Pons (tissue), 1 donor: ENCODE measurements around the gene KCNE2.
A peak's percentile ranks its signal among the peaks of the same experiment; 100 is the strongest.

ENCODE experiments used
- DNase-seq: peaks from one replicate; pipeline ENCODE4 v3.0.0-alpha.2; 2016; ENCODE audit warnings: low spot score

Gene KCNE2, protein sequence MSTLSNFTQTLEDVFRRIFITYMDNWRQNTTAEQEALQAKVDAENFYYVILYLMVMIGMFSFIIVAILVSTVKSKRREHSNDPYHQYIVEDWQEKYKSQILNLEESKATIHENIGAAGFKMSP

DNA sequence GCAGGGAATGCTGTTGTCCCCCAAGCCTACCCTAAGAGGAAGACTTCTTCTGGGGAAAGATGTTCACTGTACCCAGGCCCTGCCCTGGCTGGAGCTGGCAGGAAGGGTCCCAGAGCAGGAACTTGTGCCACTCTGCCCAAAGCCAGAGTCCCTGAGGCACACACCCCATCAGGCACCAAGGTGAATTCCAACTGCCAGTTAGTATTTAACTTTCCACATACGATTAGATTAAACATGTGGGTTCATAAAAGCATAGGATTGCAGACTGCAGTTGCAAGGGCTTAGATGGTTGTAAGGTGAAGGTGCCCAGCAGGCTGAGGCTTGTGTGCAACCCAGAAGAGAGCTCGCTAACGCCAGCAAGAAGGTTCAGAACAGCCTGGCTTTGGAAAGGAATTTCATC lies at the start of gene KCNE2:
Gene KCNE2, plus strand, starts transcription at position 274 of the 400 bp plus-strand sequence. CDS start 6,473 bp downstream, outside the sequence.
- no peak for DNase-seq

DNA sequence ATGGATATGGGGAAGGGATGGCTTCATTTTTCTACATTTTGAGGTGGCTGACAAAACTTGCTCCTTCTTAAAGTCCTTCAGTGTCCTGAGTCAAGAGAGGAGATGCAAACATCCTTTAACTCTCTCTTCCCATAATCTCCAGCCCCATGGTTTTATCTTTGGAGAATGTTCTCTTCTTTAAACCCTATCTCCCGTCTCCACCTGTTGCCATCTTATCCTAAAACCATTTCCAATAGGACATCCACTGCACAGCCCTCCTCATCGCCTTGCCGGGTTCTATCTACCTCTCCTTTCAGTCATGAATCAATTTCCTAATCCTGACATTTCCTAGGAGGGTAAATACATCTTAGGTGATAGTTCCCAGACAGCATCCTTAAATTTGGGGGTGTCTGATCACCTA lies 44.2 kb upstream of the KCNE2 start:
- no peak for DNase-seq

DNA sequence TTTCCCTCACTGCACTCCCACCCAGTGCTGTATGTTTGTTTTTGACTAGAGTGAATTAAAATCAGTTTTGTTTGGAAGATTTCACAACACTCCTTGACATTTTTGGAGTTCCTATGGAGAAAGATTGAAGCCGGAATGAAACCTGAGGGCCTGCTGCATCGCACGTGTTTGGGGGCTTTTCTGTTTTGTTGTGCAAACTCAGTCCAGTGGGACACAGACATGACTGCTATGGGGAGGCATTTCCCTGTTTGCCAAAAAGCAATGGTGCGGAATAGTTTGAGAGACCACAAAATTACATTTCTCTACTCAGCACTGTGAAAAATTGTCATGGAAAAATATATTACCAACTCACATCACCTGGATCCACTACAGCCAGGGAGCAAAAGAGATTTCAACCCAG lies 43.8 kb upstream of the KCNE2 start:
- DNase-seq: no peak

DNA sequence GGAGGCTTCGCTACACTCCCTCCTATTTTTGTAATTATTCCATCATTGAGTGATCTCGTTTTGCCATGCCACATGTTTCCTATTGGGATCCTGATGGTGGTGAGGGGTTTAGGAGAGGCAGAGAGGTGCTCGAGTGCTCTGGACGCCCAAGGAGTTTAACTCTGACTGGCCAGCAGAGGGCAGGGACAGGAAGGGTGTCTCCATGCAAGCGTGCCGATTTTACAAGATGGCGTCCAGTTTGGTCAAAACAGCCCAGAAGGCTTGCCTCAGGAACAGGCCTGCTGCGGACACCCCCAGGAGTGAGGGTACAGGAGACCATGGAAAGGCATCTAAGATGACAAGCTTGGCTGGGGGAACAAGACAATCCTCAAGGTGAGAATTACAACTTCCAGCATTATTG lies 33.8 kb upstream of the KCNE2 start:
- DNase-seq: no peak

DNA sequence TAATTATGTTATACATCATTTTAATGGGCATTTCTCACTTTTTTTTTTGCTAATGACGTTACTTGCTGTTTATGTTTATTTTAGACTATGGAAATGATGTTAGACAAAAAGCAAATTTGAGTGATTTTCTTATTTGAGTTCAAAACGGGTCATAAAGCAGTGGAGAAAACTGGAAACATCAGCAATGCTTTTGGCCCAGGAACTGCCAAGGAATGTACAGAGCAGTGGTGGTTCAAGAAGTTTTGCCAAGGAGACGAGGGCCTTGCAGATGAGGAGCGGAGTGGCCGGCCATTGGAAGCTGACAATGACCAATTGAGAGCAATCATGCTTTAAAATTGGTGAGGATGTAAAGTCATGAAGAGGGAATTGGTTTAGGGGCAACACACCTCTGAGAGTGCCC lies 32.1 kb upstream of the KCNE2 start:
- no peak for DNase-seq

DNA sequence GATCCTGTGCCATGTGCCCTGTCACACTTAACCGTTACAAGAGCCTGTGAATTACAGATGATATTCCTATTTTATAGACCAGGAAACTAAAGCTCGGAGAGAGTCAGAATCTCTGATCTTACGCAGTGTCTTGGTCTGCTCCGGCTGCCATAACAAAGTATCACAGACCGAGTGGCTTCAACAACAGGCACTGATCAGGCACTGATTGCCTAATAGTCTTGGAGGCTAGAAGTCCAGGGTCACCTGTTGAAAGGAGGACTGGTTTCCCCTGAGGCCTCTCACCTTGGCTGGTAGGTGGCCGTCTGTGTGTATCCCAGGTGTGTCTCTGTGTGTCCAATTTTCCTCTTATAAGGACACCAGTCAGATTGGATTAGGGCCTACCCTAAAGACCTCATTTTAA lies 31.5 kb upstream of the KCNE2 start:
- DNase-seq: no peak

DNA sequence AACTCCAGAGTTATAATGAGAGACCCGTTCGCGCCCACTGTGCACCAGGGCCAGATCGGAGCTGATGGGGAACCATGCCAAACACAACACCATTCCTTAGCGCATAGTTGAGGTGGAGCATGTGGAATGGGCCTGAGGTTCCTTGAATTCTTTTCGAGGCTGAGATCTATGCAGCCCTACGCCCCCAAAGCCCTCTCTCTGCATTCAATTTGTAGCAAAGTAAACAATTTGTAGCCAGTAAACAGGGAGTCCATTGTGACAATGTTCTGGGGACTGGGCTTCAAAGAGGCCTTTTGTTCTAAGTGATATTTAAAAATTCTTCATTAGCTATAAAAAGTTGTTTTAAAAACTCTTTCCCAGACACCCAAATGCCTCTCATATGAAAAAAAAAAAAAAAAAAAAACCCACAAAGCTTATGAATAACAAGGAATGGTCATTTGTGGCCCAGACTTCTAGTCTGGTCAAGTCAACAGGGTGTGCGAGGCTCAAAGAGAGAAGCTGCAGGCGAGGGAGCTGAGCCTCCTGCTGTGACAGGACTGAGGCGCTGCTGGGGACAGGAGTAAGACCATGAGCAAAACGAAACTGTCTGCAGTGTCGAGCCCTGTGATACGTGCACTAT lies 30.6 kb upstream of the KCNE2 start:
- DNase-seq: peak; percentile 52

DNA sequence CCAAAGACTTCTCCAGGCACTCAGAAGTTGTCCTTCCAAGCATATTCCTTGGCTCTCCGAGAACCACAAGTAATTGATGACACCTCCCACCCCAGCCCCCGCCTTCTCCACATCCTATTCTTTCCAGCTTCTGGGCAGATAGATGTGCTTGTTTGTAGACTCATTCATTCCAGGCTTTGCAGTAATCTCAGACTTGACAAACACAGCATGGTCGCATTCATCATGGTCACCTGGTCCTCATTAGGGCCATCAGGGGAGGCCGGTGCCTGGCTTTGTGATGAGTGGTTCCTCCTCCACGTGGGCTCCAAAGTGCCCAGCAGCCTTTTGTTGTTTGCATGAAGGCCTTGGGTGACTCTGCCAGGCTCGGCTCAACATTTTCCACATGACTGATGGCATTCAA lies 28.5 kb upstream of the KCNE2 start:
- DNase-seq: no peak

DNA sequence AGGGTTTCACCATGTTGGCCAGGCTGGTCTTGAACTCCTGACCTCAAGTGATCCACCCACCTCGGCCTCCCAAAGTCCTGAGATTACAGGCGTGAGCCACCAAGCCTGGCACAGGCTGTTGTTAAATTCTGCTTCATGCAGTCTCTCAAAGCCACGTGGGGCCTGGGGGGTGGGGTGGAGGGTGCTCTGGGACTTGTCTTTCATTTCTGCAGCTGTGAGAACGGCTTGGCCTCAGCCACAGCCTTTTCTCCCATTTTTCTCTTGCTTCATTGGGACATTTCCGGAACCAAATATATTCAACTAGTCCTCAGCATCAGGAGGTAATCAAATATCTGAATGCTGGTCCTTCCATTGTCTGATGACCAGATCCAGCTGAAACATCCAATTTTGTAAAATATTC lies 27.6 kb upstream of the KCNE2 start:
- DNase-seq: no peak

DNA sequence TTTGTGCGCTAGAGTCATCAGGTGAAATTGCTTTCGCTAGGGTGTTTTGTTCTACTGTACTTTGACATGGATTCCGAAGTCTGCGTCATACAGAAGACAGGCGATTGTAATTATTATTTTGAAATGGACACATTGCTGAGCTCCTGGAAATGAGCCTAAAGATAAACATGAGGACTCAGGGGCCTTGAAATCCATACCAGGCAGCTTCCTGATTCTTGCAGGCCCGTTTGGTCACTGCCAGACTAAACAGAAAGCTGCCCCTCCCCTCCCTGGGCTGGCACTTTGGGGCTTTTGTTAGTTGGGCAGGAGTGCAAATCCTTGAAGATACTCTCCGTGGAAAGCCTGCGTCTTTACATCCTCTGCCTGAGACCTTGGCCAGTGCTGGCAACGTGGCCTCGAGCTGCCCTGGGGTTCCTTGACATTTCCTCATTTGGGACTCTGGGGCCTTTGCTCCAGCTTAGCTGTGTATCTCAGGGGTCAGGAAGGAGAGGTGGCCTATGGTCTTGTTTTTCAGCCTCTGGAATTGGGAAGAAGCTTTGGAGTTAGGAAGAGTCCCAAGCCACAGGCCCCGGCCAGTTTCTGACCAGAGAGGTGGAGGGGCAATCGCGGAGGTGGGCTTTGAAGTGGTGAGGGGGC lies 26.9 kb upstream of the KCNE2 start:
- DNase-seq: no peak

DNA sequence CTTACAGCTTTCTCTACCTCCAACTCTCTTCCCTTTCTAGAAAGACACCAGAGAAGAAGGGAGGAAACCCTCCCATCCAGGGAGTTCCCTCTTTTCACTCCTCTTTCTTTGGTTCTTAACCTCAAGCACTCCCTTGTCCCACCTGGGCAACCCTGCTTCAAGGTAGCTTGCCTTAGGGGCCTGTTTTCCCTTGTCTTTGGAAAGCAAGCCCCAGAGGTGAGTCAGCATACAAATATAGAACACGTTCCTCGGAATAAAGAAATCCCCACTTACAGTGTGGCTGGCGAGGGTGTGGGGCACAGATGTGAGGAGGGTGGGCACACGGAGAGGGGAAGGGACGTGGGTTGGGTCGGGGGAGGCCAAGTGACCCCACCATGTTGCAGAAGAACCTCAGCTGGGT lies 26.1 kb upstream of the KCNE2 start:
- DNase-seq: no peak

DNA sequence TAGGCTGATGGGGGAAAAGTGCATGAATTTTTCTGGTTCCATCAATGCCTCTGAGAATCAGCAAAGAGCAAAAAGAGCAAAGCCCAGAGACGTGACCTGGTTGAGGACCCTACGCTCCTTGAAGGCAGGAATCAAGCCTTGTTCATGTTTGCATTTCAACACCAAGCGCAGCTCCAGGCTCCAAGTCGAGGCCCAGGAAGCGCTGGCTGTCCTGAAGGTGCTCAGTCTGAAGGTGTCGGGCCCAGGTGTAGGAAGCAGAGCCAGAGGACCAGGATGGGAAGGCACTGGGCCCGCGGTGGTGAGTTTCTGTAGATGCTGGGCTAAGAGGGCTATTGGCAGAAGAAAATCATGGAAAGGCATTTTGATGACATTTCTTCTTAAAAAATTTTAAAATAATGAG lies 25.6 kb upstream of the KCNE2 start:
- DNase-seq: no peak

DNA sequence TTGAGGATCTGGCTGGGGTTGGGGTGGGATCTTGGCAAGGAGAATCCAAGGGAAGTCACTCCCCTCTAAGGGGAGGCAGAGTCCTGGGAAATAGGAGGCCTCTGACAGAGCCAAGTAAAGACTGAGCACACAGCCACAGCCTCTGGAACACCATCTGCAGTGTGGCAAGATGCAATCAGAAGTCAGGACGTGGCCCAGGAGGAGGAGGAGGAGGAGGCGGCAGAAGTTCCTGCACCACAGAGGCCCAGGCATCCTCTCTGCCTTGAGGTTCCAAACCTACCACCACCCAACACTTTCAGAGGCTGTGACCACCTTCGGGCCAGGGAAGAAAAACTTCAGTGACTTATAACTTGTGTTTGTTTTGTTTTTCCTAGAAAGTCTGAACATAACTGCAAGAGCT lies 23.7 kb upstream of the KCNE2 start:
- no peak for DNase-seq

DNA sequence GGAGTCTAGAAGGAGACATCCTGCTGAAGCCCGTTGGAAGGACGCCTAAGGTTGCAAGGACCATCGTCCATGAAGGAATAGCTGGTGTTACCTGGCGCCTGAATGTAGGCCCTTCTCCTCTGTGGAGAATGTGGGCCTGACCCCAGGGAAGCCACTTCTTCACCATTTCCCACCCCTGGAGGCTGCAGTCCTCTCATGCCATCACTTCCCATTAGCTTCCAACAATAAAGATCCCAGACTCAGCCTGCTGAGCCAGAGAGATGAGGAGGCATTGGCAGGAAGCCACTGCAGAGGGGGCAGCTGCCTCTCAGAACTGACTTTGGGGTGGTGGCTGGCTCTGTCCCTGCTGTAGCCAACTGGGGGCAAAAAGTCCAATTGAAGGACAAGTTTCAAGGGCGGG lies 21.3 kb upstream of the KCNE2 start:
- DNase-seq: no peak

DNA sequence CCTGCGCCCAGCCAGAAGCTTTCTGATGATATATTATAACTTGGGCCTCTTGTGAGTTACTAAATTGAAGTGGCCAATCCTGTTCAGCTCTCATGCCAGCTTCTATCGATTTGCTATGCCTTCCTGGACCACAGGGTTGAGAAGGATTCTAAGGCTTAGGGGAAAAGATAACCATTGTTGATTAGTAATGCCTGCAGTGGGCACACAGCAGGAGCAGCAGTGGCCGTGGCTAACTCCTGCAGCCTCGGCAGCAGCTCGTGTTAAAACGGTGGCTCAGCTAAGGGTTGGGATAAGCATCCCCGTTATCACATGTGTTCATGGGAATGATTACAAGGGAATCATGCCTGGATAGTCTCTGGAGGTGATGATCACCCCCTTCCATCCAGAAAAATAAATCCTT lies 20.5 kb upstream of the KCNE2 start:
- no peak for DNase-seq

DNA sequence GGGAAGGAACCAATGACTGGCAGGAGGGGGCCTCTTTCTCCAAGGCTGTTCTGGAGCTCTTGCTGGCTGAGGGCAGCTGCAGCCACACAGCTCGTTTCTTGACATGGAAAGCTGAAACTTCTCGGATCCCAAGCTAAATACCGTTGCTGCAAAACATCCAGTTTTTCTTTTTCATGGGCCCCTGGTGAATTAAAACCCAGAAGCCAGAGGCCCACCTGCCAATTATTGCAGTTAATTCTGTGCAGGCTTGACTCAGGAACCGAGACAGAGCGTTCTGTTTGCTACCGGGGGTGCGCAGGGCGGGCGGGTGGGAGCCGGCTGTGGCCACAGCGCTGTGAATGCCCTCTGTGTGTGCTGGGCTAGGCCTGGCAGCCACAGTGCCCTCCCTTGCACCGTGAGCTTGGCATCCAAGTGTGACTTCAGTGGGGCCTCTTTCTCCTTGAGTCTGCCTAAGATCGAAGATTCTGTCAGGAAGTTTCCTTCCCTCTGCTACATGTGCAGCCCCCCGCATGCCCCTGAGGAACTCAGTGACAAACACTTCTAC lies 19.9 kb upstream of the KCNE2 start:
- DNase-seq: peak; percentile 62

DNA sequence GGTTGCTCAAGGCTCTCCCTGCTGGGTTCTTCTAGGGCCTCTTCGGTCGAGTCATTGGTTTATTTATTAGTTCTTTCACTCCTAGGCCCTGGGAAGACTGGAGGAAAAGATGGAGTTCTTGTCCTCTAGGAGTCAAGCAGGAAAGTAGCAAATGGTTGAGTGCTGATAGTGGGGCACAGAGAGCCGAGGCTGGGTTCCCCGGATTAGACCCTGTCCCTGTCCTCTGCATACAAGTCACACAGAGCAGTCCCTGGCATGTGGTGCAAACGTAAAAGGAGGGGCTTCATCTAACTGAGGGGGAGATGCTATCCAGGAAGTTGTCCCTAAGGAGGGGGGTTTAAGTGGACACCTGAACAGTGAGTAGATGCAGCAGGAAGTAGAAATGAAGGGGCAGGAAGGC lies 19.2 kb upstream of the KCNE2 start:
- DNase-seq: no peak

DNA sequence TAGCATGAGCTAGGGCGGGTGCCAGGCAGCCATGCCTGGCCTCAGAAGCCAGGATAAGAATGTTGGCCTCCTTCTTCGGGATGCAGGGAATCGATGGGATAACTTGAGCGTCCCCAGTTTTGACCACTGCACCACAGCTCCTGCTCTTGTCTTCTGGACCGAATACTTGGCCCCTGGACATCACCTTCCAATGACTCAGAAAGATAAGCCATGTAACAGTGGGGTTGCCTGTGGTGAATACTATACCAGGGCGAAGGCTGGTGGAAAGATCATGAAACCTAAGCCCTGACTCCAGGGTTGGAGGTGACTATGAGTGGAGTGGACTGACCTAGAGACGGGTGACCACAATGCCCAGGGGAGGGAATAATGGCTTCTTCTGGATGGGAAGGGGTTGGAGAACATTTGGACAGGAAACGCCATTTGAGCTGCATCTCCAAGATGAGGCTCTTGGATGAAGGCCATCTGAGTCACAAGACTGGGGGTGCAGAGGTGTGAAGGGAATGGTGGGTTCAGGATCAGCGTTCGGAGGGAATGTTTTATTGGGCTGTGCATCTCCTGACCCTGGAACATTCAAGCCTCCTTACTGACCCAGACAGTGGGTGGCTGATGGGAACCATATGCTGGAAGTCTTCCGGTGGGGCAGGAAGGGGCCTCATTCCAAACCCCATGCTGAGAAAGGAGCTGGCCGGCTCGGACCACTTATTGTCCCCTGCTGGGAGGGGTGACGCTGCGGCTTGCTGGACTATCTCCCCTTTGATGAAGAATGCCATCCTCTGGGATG lies 18.5 kb upstream of the KCNE2 start:
- DNase-seq: no peak

DNA sequence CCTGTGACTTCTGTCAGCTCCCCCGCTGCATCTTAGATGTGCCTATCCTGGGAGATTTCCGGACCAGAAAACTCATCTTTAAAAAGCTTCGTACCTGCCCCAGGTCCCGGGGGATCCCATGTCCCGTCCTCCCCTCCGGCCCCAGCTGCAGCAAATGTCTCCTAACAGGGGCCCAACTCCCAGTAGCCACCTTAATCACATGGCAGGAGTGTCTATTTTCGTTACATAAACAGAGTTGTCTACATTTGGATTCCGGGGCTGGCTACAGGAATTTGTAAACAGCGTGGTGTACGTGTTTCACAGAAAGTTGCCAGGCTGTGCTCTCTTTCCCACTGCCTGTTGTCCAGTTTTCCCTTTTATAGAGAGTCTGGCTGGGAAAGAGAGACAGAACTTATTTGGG lies 17.9 kb upstream of the KCNE2 start:
- no peak for DNase-seq

DNA sequence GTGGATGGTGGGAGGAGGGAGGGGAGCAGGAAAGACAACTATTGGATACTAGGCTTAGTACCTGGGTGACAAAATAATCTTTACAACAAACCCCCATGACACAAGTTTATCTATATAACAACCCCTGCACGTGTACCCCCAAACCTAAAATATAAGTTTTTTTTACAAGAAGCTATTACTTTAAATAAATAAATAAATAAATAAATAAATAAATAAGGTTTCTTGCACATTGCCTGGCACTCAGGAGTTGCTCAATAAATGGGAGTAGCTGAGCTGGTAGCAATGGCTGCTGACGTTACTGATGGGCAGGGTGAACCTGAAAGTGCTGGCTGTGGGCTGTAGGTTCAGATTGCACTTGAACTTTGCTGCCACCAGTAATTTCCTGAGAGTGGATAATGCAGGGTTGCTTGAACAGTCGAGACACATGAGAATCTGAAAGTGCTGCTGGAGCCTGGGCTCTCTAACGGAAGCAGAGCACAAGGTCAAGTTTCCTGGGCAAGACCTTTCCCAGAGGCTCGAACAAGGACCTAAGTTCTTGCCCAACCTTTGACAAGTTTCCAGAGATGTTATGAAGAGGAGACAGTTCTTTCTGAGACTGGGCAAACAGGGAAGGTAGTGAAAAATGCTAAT lies 14.8 kb upstream of the KCNE2 start:
- no peak for DNase-seq

DNA sequence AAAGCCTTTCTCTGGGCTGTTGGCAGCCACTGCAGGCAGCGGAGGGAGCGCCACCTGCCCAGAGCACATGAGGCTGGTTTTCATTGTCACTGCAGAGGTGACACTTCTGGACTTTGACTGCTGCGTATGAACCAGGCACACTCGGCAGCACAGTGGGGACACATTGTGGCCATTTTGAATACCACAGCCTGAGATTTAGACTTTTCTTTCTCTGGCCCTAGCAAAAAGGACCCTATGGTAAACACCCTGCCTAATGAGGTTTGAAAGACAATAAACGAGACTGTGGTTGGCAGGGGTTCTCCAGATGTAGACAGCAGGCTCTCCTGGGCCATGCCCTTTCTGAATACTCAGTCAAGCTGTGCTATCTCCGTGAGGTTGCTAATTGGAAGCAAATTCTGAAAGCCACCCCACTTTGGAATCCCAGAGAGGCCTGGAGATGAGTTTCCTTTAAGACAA lies 12.0 kb upstream of the KCNE2 start:
- DNase-seq: peak; percentile 72

DNA sequence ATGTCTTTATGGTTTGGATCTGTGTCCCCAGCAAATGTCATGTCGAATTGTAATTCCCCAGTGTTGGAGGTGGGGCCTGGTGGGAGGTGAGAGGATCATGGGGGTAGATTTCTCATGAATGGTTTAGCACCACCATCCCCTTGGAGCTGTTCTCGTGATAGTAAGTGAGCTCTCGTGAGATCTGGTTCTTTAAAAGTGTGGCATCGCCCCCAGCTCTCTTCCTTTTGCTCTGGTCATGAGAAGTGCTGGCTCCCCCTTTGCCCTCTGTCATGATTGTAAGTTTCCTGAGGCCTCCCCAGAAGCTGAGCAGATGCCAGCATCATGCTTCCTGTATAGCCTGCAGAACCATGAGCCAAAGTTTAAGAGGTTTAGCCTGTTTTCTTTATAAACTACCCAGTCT lies 11.2 kb upstream of the KCNE2 start:
- no peak for DNase-seq
